GM23248 (cell line): Measurements from ENCODE around the gene TFRC. TPM values are rescaled to one million over a fixed set of nuclear protein-coding genes. Genes with fewer than 3 reads are reported as not detected.

Experiments used
- DNase-seq: peaks from one replicate; pipeline ENCODE4 v3.0.0-alpha.2; 2015
- H2AFZ ChIP-seq: fragments of 200-600 bp; sonication (generic); 2 replicates; pipeline ENCODE4 v1.6.1; 2016; ENCODE audit warnings: antibody characterized with exemption
- H3F3A ChIP-seq: fragments of 200-600 bp; sonication (generic); 2 replicates; pipeline ENCODE4 v1.6.1; 2016; ENCODE audit warnings: mild to moderate bottlenecking, antibody characterized with exemption, mixed run types; ENCODE audit not compliant: insufficient read depth
- H3K27ac ChIP-seq: fragments of 200-600 bp; sonication (generic); 2 replicates; pipeline ENCODE4 v1.5.1; 2016; ENCODE audit warnings: mild to moderate bottlenecking
- H3K27me3 ChIP-seq: fragments of 200-600 bp; sonication (generic); replicated peaks from 2 replicates; pipeline ENCODE4 v1.6.1; 2016; ENCODE audit warnings: mild to moderate bottlenecking; ENCODE audit not compliant: insufficient read depth
- H3K36me3 ChIP-seq: fragments of 200-600 bp; sonication (generic); 2 replicates; pipeline ENCODE4 v1.6.1; 2016; ENCODE audit warnings: low read depth, mild to moderate bottlenecking
- H3K4me1 ChIP-seq: fragments of 200-600 bp; sonication (generic); 2 replicates; pipeline ENCODE4 v1.6.1; 2016; ENCODE audit warnings: mild to moderate bottlenecking; ENCODE audit not compliant: insufficient read depth
- H3K4me2 ChIP-seq: fragments of 200-600 bp; sonication (generic); one replicate; pipeline ENCODE4 v1.6.1; 2016; ENCODE audit warnings: mild to moderate bottlenecking; ENCODE audit not compliant: unreplicated experiment
- H3K4me3 ChIP-seq: fragments of 200-600 bp; sonication (generic); 2 replicates; pipeline ENCODE4 v1.5.1; 2016; ENCODE audit warnings: mild to moderate bottlenecking
- H3K79me2 ChIP-seq: fragments of 200-600 bp; sonication (generic); 2 replicates; pipeline ENCODE4 v1.6.1; 2016; ENCODE audit warnings: mild to moderate bottlenecking; ENCODE audit not compliant: insufficient read depth
- H3K9ac ChIP-seq: fragments of 200-600 bp; sonication (generic); 2 replicates; pipeline ENCODE4 v1.6.1; 2016; ENCODE audit warnings: mild to moderate bottlenecking
- H3K9me2 ChIP-seq: fragments of 200-600 bp; sonication (generic); 2 replicates; pipeline ENCODE4 v1.6.1; 2016; ENCODE audit warnings: mixed run types, mild to moderate bottlenecking, moderate library complexity; ENCODE audit not compliant: insufficient read depth
- H3K9me3 ChIP-seq: fragments of 200-600 bp; sonication (generic); one replicate; pipeline ENCODE4 v1.6.1; 2017; ENCODE audit warnings: low read depth
- H4K20me1 ChIP-seq: fragments of 200-600 bp; sonication (generic); 2 replicates; pipeline ENCODE4 v1.6.0; 2016; ENCODE audit not compliant: insufficient read depth
- EZH2 ChIP-seq: fragments of 200-600 bp; sonication (generic); IDR thresholded peaks from 2 replicates; pipeline ENCODE4 v1.6.1; 2018; ENCODE audit warnings: antibody characterized with exemption, mild to moderate bottlenecking; ENCODE audit not compliant: insufficient read depth, poor library complexity, severe bottlenecking
- EZH2phosphoT487 ChIP-seq: fragments of 200-600 bp; sonication (generic); IDR thresholded peaks from 2 replicates; pipeline ENCODE4 v1.6.1; 2018; ENCODE audit warnings: antibody characterized with exemption, moderate library complexity, mild to moderate bottlenecking, low read depth; ENCODE audit not compliant: insufficient read depth
- WGBS, 2 experiments: methylation state at CpG; one replicate each; pipeline ENCODE4 v1.1.6; 2015 to 2017; ENCODE audit warnings: low lambda C conversion rate in 2 of 2, low coverage in 1 of 2; ENCODE audit errors: missing lambda C conversion rate in 2 of 2; 5-methylcytosine and 5-hydroxymethylcytosine counted together
- in situ Hi-C: fragments of 300-500 bp; cut with MboI; formaldehyde crosslinking; loops from 2 replicates; pipeline ENCODE4 v1.15.0; 2020
- polyA plus RNA-seq: library from polyadenylated mRNA; unstranded; fragments of >200 nt; fragmentation: Nextera tagmentation; extraction: Ambion mirVana; gene quantifications from 2 replicates; pipeline ENCODE4 v1.2.1, GENCODE V29; 2016
- small RNA-seq: library from RNA; depleted of rRNA; stranded (forward); fragments of <200 nt; gene quantifications from one replicate; pipeline ENCODE3, GENCODE V24; 2014; ENCODE audit warnings: low read depth, low replicate concordance
- total RNA-seq: library from RNA; depleted of rRNA; stranded (reverse); fragments of >200 nt; shearing (Covaris generic); gene quantifications from 2 replicates; pipeline ENCODE4 v1.2.3, GENCODE V29; 2014; rRNA removed

The TFRC gene
- total and polyA plus RNA-seq, 2 experiments from 2014 or later: 64.1 to 107 TPM

DNA sequence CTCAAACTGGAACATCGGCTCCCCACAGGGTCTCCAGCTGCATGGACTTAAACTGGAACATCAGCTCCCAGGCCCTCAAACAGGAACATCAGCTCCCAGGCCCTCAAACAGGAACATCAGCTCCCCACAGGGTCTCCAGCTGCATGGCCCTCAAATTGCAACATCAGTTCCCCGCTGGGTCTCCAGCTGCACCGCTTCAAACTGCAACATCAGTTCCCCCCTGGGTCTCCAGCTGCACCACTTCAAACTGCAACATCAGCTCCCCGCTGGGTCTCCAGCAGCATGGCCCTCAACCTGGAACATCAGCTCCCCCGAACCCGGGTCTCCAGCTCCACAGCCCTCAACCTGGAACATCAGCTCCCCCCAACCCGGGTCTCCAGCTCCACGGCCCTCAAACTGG lies 82.0 kb downstream of the TFRC start:
- Histone ChIP-seq H3K36me3 (no peaks in the 10 kb centered on the region), H3K9ac (no peak overlapping the region), H3K4me3 (no peak overlapping the region), H3K9me3 (no peaks in the 10 kb centered on the region), H3K79me2 (no peaks in the 10 kb centered on the region), H4K20me1 (no peaks in the 10 kb centered on the region), H3K4me1 (no peaks in the 10 kb centered on the region), H3F3A (no peaks in the 10 kb centered on the region), H2AFZ (no peak overlapping the region), H3K4me2 (no peak overlapping the region), H3K27ac (no peak overlapping the region), H3K27me3 (peaks cover 35% of the 10 kb centered on the region), H3K9me2 (no peaks in the 10 kb centered on the region)
- 44 to 58% methylated on average over 6 to 8 of the region's 8 CpGs for WGBS, 2 experiments
- no peak for DNase-seq
- TF ChIP-seq EZH2phosphoT487 (no peak), EZH2 (no peak)
- in situ Hi-C loops: no loop called here

Small RNA genes lying within 50 kb of the gene (small RNA-seq; reads per million reads assigned to genes)
- not detected for gene RNU7-18P

Other genes with a start within 250 kb of the TFRC start
- 8.5 and 12.3 TPM in 2 replicates for gene TNK2, start 173.5 kb downstream of the TFRC start, total RNA-seq
- 3.2 and 3.4 TPM in 2 replicates for gene TNK2, start 173.5 kb downstream of the TFRC start, polyA plus RNA-seq
- not detected in 2 replicates for gene ZDHHC19, start 129.3 kb upstream of the TFRC start, total RNA-seq
- not detected in 2 replicates for gene ZDHHC19, start 129.3 kb upstream of the TFRC start, polyA plus RNA-seq
- not detected in 2 replicates for gene SLC51A, start 134.4 kb upstream of the TFRC start, total RNA-seq
- 3.4 and 6.0 TPM in 2 replicates for gene SLC51A, start 134.4 kb upstream of the TFRC start, polyA plus RNA-seq
- gene PCYT1A, start 205.6 kb upstream of the TFRC start, total RNA-seq: 96.3 and 116 TPM in 2 replicates
- gene PCYT1A, start 205.6 kb upstream of the TFRC start, polyA plus RNA-seq: 37.2 and 38.3 TPM in 2 replicates
- gene DYNLT2B, start 236.2 kb upstream of the TFRC start, total RNA-seq: 9.6 and 47.8 TPM in 2 replicates
- gene DYNLT2B, start 236.2 kb upstream of the TFRC start, polyA plus RNA-seq: 39.7 and 42.4 TPM in 2 replicates